HCT116 (cell line): ENCODE measurements around the gene C10orf90. TPM values are rescaled to one million over a fixed set of nuclear protein-coding genes. Genes with fewer than 3 reads are reported as not detected.

Source experiments
- ATAC-seq: fragments of 200-7000 bp; cut with Tn5 transposase; 2 replicates; pipeline ENCODE4 v1.9.1; 2020; ENCODE audit warnings: mild to moderate bottlenecking, moderate library complexity
- BruUV-seq: library from RNA; stranded (reverse); fragments of 400-500 nt; replicated peaks from 2 replicates; lab custom pipeline; 2021; lab: Mats Ljungman, UMichigan
- CTCF ChIA-PET: fragments of 300-600 bp; sonication (Branson Sonifier 250); formaldehyde crosslinking; loops from one replicate; lab custom pipeline; 2021; ENCODE audit warnings: antibody characterized with exemption; lab: Charles Lee
- POLR2A ChIA-PET: fragments of 300-600, 350-600 bp; sonication (Branson Sonifier 250); formaldehyde crosslinking; loops from one replicate; lab custom pipeline; 2021; ENCODE audit warnings: antibody characterized with exemption; lab: Charles Lee
- RAD21 ChIA-PET, 2 experiments: fragments of 300-600 bp; sonication (Branson Sonifier 250); formaldehyde crosslinking; loops; one replicate each; lab custom pipeline; 2023; ENCODE audit warnings: low total read pairs in 2 of 2; ENCODE audit not compliant: uncharacterized antibody in 2 of 2, unreplicated experiment in 2 of 2, low non-redundant PET in 1 of 2; lab: Charles Lee
- DNase-seq: peaks from one replicate; pipeline ENCODE4 v3.0.0-alpha.2; 2010; ENCODE audit warnings: low read depth, low spot score
- H2AFZ ChIP-seq: fragments of 200-600 bp; shearing (Covaris generic), sonication (generic); 2 replicates; pipeline ENCODE4 v1.6.1; 2017; ENCODE audit warnings: low read depth, mixed run types, mixed read lengths, antibody characterized with exemption, low read length; ENCODE audit not compliant: poor library complexity, severe bottlenecking
- H3K27ac ChIP-seq: 2 replicates; pipeline ENCODE4 v1.5.1; 2012; ENCODE audit warnings: low read depth, low read length
- H3K27me3 ChIP-seq: fragments of 200-600 bp; sonication (generic); 2 replicates; pipeline ENCODE4 v1.6.1; 2016; ENCODE audit warnings: mixed run types, low read length, mixed read lengths; ENCODE audit not compliant: insufficient read depth
- H3K36me3 ChIP-seq, 2 experiments: fragments of 200-500 bp in 1 of 2; fragments of 200-600 bp in 1 of 2; sonication (Bioruptor generic) in 1 of 2; sonication (generic) in 1 of 2; 2 replicates each; pipeline versions ENCODE4 v1.5.1 to v1.6.1; 2014 to 2016; ENCODE audit warnings: low read length in 2 of 2, inconsistent platforms in 1 of 2, mixed read lengths in 1 of 2, mixed run types in 1 of 2; ENCODE audit not compliant: insufficient read depth in 2 of 2, control insufficient read depth in 1 of 2
- H3K4me1 ChIP-seq, 2 experiments: fragments of 200-600 bp in 1 of 2; sonication (generic) in 1 of 2; 2 replicates each; pipeline versions ENCODE4 v1.5.1 to v1.6.1; 2012 to 2017; ENCODE audit warnings: low read length in 2 of 2, inconsistent platforms in 1 of 2, mild to moderate bottlenecking in 1 of 2, mixed read lengths in 1 of 2, mixed run types in 1 of 2, moderate library complexity in 1 of 2; ENCODE audit not compliant: insufficient read depth in 2 of 2, control insufficient read depth in 1 of 2
- H3K4me2 ChIP-seq: fragments of 200-600 bp; sonication (generic); 2 replicates; pipeline ENCODE4 v1.6.1; 2017; ENCODE audit warnings: mixed run types, low read length, mixed read lengths
- H3K4me3 ChIP-seq, 2 experiments: fragments of 200-600 bp in 1 of 2; sonication (generic) in 1 of 2; replicated peaks in 1 of 2; 2 replicates each; pipeline ENCODE4 v1.5.1; 2011 to 2016; ENCODE audit warnings: low read length in 2 of 2, control low read depth in 1 of 2, low read depth in 1 of 2, mild to moderate bottlenecking in 1 of 2, mixed read lengths in 1 of 2, mixed run types in 1 of 2
- H3K79me2 ChIP-seq: fragments of 200-600 bp; sonication (generic); 2 replicates; pipeline ENCODE4 v1.6.1; 2017; ENCODE audit warnings: mild to moderate bottlenecking, mixed run types, low read length, moderate library complexity, mixed read lengths; ENCODE audit not compliant: insufficient read depth
- H3K9ac ChIP-seq: fragments of 200-600 bp; sonication (generic); 2 replicates; pipeline ENCODE4 v1.6.1; 2016; ENCODE audit warnings: low read length, mixed read lengths
- H3K9me2 ChIP-seq: fragments of 200-600 bp; sonication (generic), shearing (Covaris generic); 2 replicates; pipeline ENCODE4 v1.6.1; 2017; ENCODE audit warnings: mixed run types, mild to moderate bottlenecking, moderate library complexity; ENCODE audit not compliant: insufficient read depth
- H3K9me3 ChIP-seq, 2 experiments: fragments of 200-500 bp in 1 of 2; fragments of 200-600 bp in 1 of 2; sonication (Bioruptor generic) in 1 of 2; sonication (generic) in 1 of 2; 2 replicates each; pipeline ENCODE4 v1.6.1; 2014 to 2017; ENCODE audit warnings: low read length in 2 of 2, mixed read lengths in 2 of 2, inconsistent platforms in 1 of 2, low read depth in 1 of 2, mild to moderate bottlenecking in 1 of 2, mixed run types in 1 of 2, moderate library complexity in 1 of 2; ENCODE audit not compliant: control insufficient read depth in 1 of 2, insufficient read depth in 1 of 2
- H4K20me1 ChIP-seq: fragments of 200-600 bp; sonication (generic), shearing (Covaris generic); 2 replicates; pipeline ENCODE4 v1.6.1; 2017; ENCODE audit warnings: mixed run types, mild to moderate bottlenecking, moderate library complexity; ENCODE audit not compliant: insufficient read depth
- CBX3 ChIP-seq: IDR thresholded peaks from 2 replicates; pipeline ENCODE4 v1.6.1; 2012; ENCODE audit warnings: low read depth
- CEBPB ChIP-seq: IDR thresholded peaks from 2 replicates; pipeline ENCODE4 v1.6.1; 2012; ENCODE audit warnings: low read depth
- CTCF ChIP-seq, 3 experiments: fragments of 200-600 bp in 1 of 3; sonication (generic) in 1 of 3; IDR thresholded peaks in 2 of 3; conservative IDR thresholded peaks in 1 of 3; 2 replicates each; pipeline ENCODE4 v1.5.1; 2012 to 2017; ENCODE audit warnings: low read depth in 2 of 3, low read length in 2 of 3, antibody characterized with exemption in 1 of 3, borderline replicate concordance in 1 of 3, control low read depth in 1 of 3, mild to moderate bottlenecking in 1 of 3, mixed read lengths in 1 of 3, mixed run types in 1 of 3, moderate library complexity in 1 of 3; ENCODE audit not compliant: insufficient read depth in 1 of 3
- ELF1 ChIP-seq: IDR thresholded peaks from 2 replicates; pipeline ENCODE4 v1.6.1; 2012; ENCODE audit warnings: low read depth, borderline replicate concordance
- EZH2 ChIP-seq: fragments of 200-600 bp; sonication (generic); IDR thresholded peaks from 2 replicates; pipeline ENCODE4 v1.6.1; 2017; ENCODE audit warnings: antibody characterized with exemption, mixed run types
- EZH2phosphoT487 ChIP-seq: fragments of 200-600 bp; IDR thresholded peaks from 2 replicates; pipeline ENCODE4 v1.6.1; 2018; ENCODE audit warnings: antibody characterized with exemption, borderline replicate concordance
- FOSL1 ChIP-seq: IDR thresholded peaks from 2 replicates; pipeline ENCODE4 v1.6.1; 2012; ENCODE audit warnings: low read depth
- JUND ChIP-seq: IDR thresholded peaks from 2 replicates; pipeline ENCODE4 v1.6.1; 2012
- POLR2A ChIP-seq: IDR thresholded peaks from 2 replicates; pipeline ENCODE4 v1.7.0; 2011; ENCODE audit warnings: borderline replicate concordance; ENCODE audit not compliant: insufficient read depth, insufficient read length; ENCODE audit errors: extremely low read depth
- POLR2AphosphoS5 ChIP-seq: IDR thresholded peaks from 2 replicates; pipeline ENCODE4 v1.6.1; 2011; ENCODE audit warnings: mild to moderate bottlenecking, low read depth, low read length, moderate library complexity
- RAD21 ChIP-seq: IDR thresholded peaks from 2 replicates; pipeline ENCODE4 v1.6.1; 2012; ENCODE audit warnings: low read depth, mild to moderate bottlenecking
- SIN3A ChIP-seq: IDR thresholded peaks from 2 replicates; pipeline ENCODE4 v1.6.1; 2012; ENCODE audit warnings: low read depth
- SP1 ChIP-seq: IDR thresholded peaks from 2 replicates; pipeline ENCODE4 v1.6.1; 2012; ENCODE audit warnings: low read depth
- TCF7L2 ChIP-seq: IDR thresholded peaks from 2 replicates; pipeline ENCODE4 v1.7.0; 2011; ENCODE audit warnings: borderline replicate concordance, inconsistent platforms; ENCODE audit not compliant: insufficient read depth, insufficient read length; ENCODE audit errors: extremely low read depth
- ZBTB33 ChIP-seq: IDR thresholded peaks from 2 replicates; pipeline ENCODE4 v1.6.1; 2011; ENCODE audit warnings: mild to moderate bottlenecking, low read length, moderate library complexity; ENCODE audit not compliant: insufficient replicate concordance; ENCODE audit errors: extremely low read depth
- ZFX ChIP-seq: fragments of 450-650 bp; IDR thresholded peaks from 2 replicates; pipeline ENCODE4 v1.6.1; 2017
- ZNF274 ChIP-seq: fragments of 200-500 bp; sonication (Bioruptor generic); IDR thresholded peaks from 2 replicates; pipeline ENCODE4 v1.6.1; 2014; ENCODE audit warnings: mild to moderate bottlenecking, low read depth, low read length, inconsistent platforms
- intact Hi-C: fragments of 100-400 bp; cut with micrococcal nuclease; formaldehyde crosslinking; loops from 2 replicates; pipeline ENCODE4 v1.10.0; 2022
- total RNA-seq: library from RNA; stranded (reverse); gene quantifications from one replicate; pipeline ENCODE4 v1.2.1, GENCODE V29; 2021; ENCODE audit not compliant: unreplicated experiment
- TF ChIP-seq, protein P1 (sequence below): IDR thresholded peaks from 2 replicates; pipeline ENCODE4 v1.6.1; 2012

The C10orf90 gene
- total RNA-seq, 1 experiment from 2014 or later: not detected

GRCh38 chr10:126398924-126399323 is 271.6 kb downstream of the C10orf90 start:
- H3K27ac ChIP-seq: no peak overlapping the region
- no TSS peak for BruUV-seq

More at GRCh38 chr10:126398924-126399323, 271.6 kb downstream of the C10orf90 start:
- ChIA-PET RAD21 (no interaction called here), POLR2A (no interaction called here), CTCF (no interaction called here)
- ATAC-seq (no peak), DNase-seq (no peak)
- Histone ChIP-seq H3K36me3 (no peaks in the 10 kb centered on the region), H3K27me3 (peaks cover 62% of the 10 kb centered on the region), H2AFZ (no peak overlapping the region), H3K4me2 (no peak overlapping the region), H3K79me2 (no peaks in the 10 kb centered on the region)
- intact Hi-C loops: no loop called here
- no peak for TF ChIP-seq TCF7L2
- no peak for TF ChIP-seq EZH2phosphoT487
- TF ChIP-seq POLR2AphosphoS5: no peak
- no peak for TF ChIP-seq ZFX
- TF ChIP-seq, protein P1, sequence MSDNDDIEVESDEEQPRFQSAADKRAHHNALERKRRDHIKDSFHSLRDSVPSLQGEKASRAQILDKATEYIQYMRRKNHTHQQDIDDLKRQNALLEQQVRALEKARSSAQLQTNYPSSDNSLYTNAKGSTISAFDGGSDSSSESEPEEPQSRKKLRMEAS: no peak
- TF ChIP-seq JUND: no peak
- no peak for TF ChIP-seq FOSL1
- TF ChIP-seq RAD21: no peak
- TF ChIP-seq POLR2A: no peak
- no peak for TF ChIP-seq ZBTB33
- TF ChIP-seq SIN3A: no peak
- TF ChIP-seq EZH2: no peak
- TF ChIP-seq CTCF (IDR thresholded peaks at IDR 0.05 in 2 of 3, conservative IDR thresholded peaks at IDR 0.05 in 1 of 3; ENCODE audit: borderline replicate concordance in 1 of 3, insufficient read depth in 1 of 3, low read depth in 2 of 3, low read length in 2 of 3): no peak
- TF ChIP-seq ELF1: no peak
- TF ChIP-seq CBX3: no peak
- no peak for TF ChIP-seq CEBPB
- TF ChIP-seq SP1: no peak
- TF ChIP-seq ZNF274: no peak
- TF ChIP-seq, all 23 proteins: peak for 0
- no peaks in the 10 kb centered on the region for H3K9me3 ChIP-seq
- H3K4me1 ChIP-seq: peaks cover 0 to 4% of the 10 kb centered on the region in 2 experiments; a peak in 1 of 4 replicates
- H3K9me2 ChIP-seq: no peaks in the 10 kb centered on the region
- no peak overlapping the region for H3K4me3 ChIP-seq
- H3K9ac ChIP-seq: no peak overlapping the region
- no peaks in the 10 kb centered on the region for H4K20me1 ChIP-seq
